Activated CD8-positive, alpha-beta T cell treated with anti-CD3 and anti-CD28 coated beads for 36 hours (primary cell): ENCODE results near the gene MAEA. TPM values are rescaled to one million over a fixed set of nuclear protein-coding genes. Genes with fewer than 3 reads are reported as not detected.

Experiments used
- ATAC-seq: fragments of 200-7000 bp; cut with Tn5 transposase; one replicate; pipeline ENCODE4 v1.10.0; 2021; ENCODE audit warnings: mild to moderate bottlenecking, moderate library complexity
- CTCF ChIA-PET: fragments of 350-600 bp; sonication (Branson Sonifier 250); formaldehyde crosslinking; loops from one replicate; lab custom pipeline; 2021; ENCODE audit warnings: antibody characterized with exemption; lab: Charles Lee
- POLR2A ChIA-PET: fragments of 350-600 bp; sonication (Branson Sonifier 250); formaldehyde crosslinking; loops from one replicate; lab custom pipeline; 2021; ENCODE audit warnings: antibody characterized with exemption; lab: Charles Lee
- DNase-seq: peaks from one replicate; pipeline ENCODE4 v3.0.0-alpha.2; 2020
- H3K27ac Mint-ChIP-seq: one replicate; pipeline ENCODE4 v1.8.0; 2021; ENCODE audit warnings: mild to moderate bottlenecking, mixed read lengths
- H3K27me3 Mint-ChIP-seq: one replicate; pipeline ENCODE4 v1.8.0; 2021; ENCODE audit warnings: mixed read lengths
- H3K36me3 Mint-ChIP-seq: one replicate; pipeline ENCODE4 v1.8.0; 2021; ENCODE audit warnings: low read depth, mixed read lengths
- H3K4me1 Mint-ChIP-seq: one replicate; pipeline ENCODE4 v1.8.0; 2021; ENCODE audit warnings: low read depth, mixed read lengths
- H3K4me3 Mint-ChIP-seq: one replicate; pipeline ENCODE4 v1.8.0; 2021; ENCODE audit warnings: mild to moderate bottlenecking, moderate library complexity, mixed read lengths
- H3K9me3 Mint-ChIP-seq: one replicate; pipeline ENCODE4 v1.8.0; 2021; ENCODE audit warnings: mixed read lengths
- CTCF ChIP-seq: fragments of 200-600 bp; IDR thresholded peaks from one replicate; pipeline ENCODE4 v1.8.0; 2022; ENCODE audit warnings: antibody characterized with exemption, mild to moderate bottlenecking
- intact Hi-C: fragments of 100-400 bp; cut with micrococcal nuclease; formaldehyde crosslinking; loops from one replicate; pipeline ENCODE4 v1.10.0; 2022
- total RNA-seq, 2 experiments: library from RNA; stranded (reverse); gene quantifications; one replicate each; pipeline ENCODE4 v1.2.3, GENCODE V29; 2021

The MAEA gene
- total RNA-seq, 2 experiments from 2014 or later, result 32.3 to 37.0 TPM

- TF ChIP-seq CTCF, result no peak
- H3K27me3 Mint-ChIP-seq, result no peaks in the 10 kb centered on the region
- ChIA-PET POLR2A (interaction anchor here (1.3 kb wide), 1 partner anchor 12 kb away, joined by 3 read pairs; no protein-coding TSS in a partner anchor), CTCF (interaction anchor here (1.0 to 2.3 kb wide), 2 partner anchors 14 to 102 kb away, joined by 3 to 13 read pairs; no protein-coding TSS in a partner anchor)
- H3K27ac Mint-ChIP-seq, result peak overlapping the region; percentile 89
- DNase-seq (no peak), ATAC-seq (no peak)
- peaks cover 21% of the 10 kb centered on the region for H3K9me3 Mint-ChIP-seq
- H3K4me1 Mint-ChIP-seq, result peaks cover 71% of the 10 kb centered on the region
- intact Hi-C loops, result no loop called here
- no peak overlapping the region for H3K4me3 Mint-ChIP-seq
- H3K36me3 Mint-ChIP-seq, result peaks cover 50% of the 10 kb centered on the region
Observed at GRCh38 chr4:1253831-1254230, 35.9 kb upstream of the MAEA start.

GRCh38 chr4:1255151-1255550 is 34.5 kb upstream of the MAEA start:
- POLR2A ChIA-PET, result interaction anchor here (0.6 to 1.2 kb wide), 4 partner anchors 11 to 228 kb away, joined by 3 to 5 read pairs (median 3); partner anchors contain the start of gene MAEA
- Mint-ChIP-seq H3K27me3 (no peaks in the 10 kb centered on the region), H3K9me3 (peaks cover 21% of the 10 kb centered on the region), H3K4me1 (peaks cover 75% of the 10 kb centered on the region), H3K36me3 (peaks cover 46% of the 10 kb centered on the region), H3K4me3 (no peak overlapping the region), H3K27ac (no peak overlapping the region)
- ATAC-seq, result no peak
- intact Hi-C loops, result no loop called here
- CTCF ChIA-PET, result interaction anchor here (2.3 kb wide), 1 partner anchor 13 kb away, joined by 13 read pairs; no protein-coding TSS in a partner anchor
- no peak for TF ChIP-seq CTCF
- DNase-seq, result no peak

- intact Hi-C loops, result no loop called here
- H3K36me3 Mint-ChIP-seq, result peaks cover 40% of the 10 kb centered on the region
- peaks cover 75% of the 10 kb centered on the region for H3K4me1 Mint-ChIP-seq
- no peaks in the 10 kb centered on the region for H3K27me3 Mint-ChIP-seq
- DNase-seq, result no peak
- POLR2A ChIA-PET, result interaction anchor here (0.8 kb wide), 1 partner anchor 34 kb away, joined by 3 read pairs; the partner anchor contains the start of gene MAEA
- TF ChIP-seq CTCF, result no peak
- ATAC-seq, result peak; percentile 66
- no peak overlapping the region for H3K4me3 Mint-ChIP-seq
- CTCF ChIA-PET, result interaction anchor here (2.3 kb wide), 1 partner anchor 12 kb away, joined by 13 read pairs; no protein-coding TSS in a partner anchor
- H3K9me3 Mint-ChIP-seq, result peaks cover 21% of the 10 kb centered on the region
- peak overlapping the region; percentile 44 for H3K27ac Mint-ChIP-seq
Observed at GRCh38 chr4:1255699-1256098, 34.0 kb upstream of the MAEA start.

GRCh38 chr4:1258457-1258856 is 31.2 kb upstream of the MAEA start:
- DNase-seq (no peak), ATAC-seq (no peak)
- Mint-ChIP-seq H3K9me3 (peaks cover 18% of the 10 kb centered on the region), H3K36me3 (peaks cover 15% of the 10 kb centered on the region), H3K4me1 (peaks cover 53% of the 10 kb centered on the region), H3K27ac (no peak overlapping the region), H3K4me3 (no peak overlapping the region), H3K27me3 (no peaks in the 10 kb centered on the region)
- intact Hi-C loops, result no loop called here
- ChIA-PET CTCF (interaction anchor here (1.9 to 2.7 kb wide), 2 partner anchors 9 to 28 kb away, joined by 9 to 43 read pairs; no protein-coding TSS in a partner anchor), POLR2A (interaction anchor here (0.6 to 1.8 kb wide), 3 partner anchors 8 to 329 kb away, joined by 3 to 9 read pairs (median 4); partner anchors contain the start of gene CTBP1)
- peak; percentile 35 for TF ChIP-seq CTCF

- POLR2A ChIA-PET, result no interaction called here
- H3K4me1 Mint-ChIP-seq, result peaks cover 38% of the 10 kb centered on the region
- no peaks in the 10 kb centered on the region for H3K27me3 Mint-ChIP-seq
- DNase-seq, result no peak
- CTCF ChIA-PET, result interaction anchor here (1.3 to 2.2 kb wide), 3 partner anchors 8 to 129 kb away, joined by 3 to 9 read pairs (median 5); no protein-coding TSS in a partner anchor
- no peak overlapping the region for H3K4me3 Mint-ChIP-seq
- intact Hi-C loops, result no loop called here
- ATAC-seq, result no peak
- H3K9me3 Mint-ChIP-seq, result peaks cover 11% of the 10 kb centered on the region
- H3K27ac Mint-ChIP-seq, result peak overlapping the region; percentile 31
- H3K36me3 Mint-ChIP-seq, result peaks cover 2% of the 10 kb centered on the region
- no peak for TF ChIP-seq CTCF
Observed at GRCh38 chr4:1259966-1260365, 29.7 kb upstream of the MAEA start.
